NCI-H2081 treated with DMSO at 0.1 percent for 48 hours (cell line): Measurements from ENCODE around the gene CFAP53.

ENCODE experiments used
- DNase-seq: peaks from one replicate; lab custom pipeline; 2025; lab: John Stamatoyannopoulos, UW

The CFAP53 gene

DNA sequence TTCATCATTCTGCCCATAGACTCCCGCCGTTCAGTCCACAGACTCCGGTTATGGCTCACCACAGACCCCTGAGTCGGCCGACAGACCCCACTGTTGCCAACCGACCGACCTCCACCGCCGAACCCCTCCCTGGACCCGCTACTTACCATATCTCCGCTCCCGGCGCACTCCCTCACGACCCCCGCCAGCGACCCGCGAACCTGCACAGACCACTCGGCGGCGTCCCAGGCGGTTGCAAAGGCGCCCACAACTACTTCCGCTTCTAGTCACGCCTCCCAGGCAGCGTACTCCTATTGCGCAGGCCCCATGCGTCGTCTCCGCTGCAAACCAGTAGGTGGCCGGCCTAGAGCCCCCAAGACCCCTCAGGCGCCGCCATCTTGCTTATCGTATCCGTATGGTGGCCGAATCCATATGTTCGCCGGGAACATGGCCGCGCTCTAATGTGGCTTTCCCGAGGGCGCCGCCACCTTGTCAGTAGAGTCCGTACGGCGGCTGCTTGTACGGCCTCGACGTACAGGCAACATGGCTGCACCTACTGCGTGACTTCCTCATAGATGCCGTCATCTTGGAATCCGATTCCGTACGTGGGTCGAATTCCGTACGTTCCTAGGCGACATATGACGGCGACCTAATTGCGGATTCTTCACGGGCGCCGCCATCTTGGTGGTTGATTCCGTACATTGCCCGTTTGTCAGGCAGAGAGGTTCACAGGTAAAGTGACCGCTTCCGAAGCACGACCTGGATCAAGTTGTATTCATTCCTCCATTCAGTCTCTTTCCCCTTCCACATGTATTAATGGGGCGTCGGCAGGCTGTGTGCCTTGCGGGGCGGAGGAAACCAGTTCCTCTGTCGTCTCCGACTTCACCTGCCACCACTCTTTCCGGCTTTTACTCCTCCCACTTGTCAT lies 21.4 kb upstream of the CFAP53 start, which contains the start of gene CXXC1:
Gene CXXC1, minus strand, starts transcription at position 252 of the 907 bp plus-strand sequence. Its CDS starts 103 bp downstream, at position 149.
- peak; percentile 89 for DNase-seq

DNA sequence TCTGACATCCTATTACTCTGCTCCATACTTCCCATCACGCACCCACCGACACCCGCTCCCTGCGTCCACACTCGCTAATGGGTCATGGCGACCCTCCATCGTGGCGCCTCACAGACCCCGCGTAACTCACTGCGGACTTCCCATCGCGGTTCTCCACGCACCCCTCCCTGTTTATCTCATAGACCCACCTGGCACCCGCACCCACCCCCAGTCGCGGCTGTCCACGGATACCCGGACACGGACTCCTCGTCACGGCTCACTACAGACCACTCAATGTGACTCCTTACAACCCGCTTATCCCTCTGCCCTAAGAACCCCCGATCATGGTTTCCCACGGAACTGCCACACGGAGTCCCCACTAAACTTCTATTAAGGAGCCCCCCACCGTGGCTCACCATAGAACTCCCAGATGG lies 20.7 kb upstream of the CFAP53 start:
- no peak for DNase-seq

DNA sequence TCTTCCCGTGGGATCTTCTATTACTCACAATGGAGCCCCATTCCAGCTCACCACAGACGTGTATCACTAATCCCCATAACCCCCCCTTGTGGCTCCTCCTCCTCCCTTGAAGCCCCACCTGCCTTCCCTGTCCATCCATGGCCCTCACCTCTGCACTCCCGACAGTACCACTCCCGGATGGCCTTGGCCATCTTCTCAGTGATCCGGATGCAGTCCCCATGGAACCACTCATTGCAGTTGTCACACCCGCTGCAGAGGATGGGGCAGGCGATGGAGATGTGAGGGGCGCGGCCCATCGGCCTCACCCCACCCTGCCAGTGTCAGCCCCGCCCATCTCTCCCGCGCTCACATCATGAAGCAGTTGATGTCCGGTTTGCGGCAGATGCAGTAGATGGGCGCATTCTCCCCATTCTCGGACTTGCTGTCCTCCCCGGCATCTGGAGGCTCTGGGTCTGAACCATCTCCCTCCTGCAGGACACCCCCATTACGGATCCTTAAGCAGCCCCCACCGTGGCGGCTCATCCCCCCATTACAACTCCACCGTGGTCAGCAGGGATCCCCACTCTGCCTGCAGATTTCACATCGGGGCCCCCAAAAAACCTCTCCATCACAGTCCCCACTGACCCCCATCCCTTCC lies 20.2 kb upstream of the CFAP53 start:
- no peak for DNase-seq

DNA sequence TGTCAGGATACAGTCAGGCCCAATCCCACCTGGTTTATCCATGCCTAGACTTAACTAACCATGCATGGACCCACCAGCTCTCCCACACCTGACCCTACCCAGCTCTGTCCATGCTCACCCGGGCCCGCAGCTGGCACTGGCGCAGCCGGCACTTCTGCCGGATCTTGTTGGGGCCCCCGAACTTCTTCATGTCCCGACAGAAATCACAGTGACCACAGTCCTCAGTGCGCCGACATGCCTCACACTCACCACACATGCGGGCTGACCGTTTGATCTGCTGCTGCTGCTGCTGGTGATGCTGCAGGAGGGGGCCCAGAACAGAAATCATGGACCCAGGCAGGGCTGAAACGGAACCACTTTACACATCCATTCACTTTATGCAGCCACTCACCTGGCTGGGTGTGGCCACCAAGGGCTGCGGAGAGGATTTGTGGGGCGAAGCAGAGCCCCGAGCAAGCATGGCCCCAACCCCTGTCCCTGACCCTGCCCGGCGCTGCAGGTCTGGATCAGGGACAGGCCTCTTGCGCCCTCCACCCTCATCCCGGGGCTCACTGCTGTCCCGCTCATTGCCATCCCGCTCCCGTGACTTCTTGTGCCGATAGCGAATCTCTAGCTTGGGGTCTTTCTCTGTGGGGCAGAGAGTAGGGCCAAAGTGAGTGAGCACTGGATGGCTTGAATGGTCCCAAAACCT lies 19.5 kb upstream of the CFAP53 start:
- no peak for DNase-seq

DNA sequence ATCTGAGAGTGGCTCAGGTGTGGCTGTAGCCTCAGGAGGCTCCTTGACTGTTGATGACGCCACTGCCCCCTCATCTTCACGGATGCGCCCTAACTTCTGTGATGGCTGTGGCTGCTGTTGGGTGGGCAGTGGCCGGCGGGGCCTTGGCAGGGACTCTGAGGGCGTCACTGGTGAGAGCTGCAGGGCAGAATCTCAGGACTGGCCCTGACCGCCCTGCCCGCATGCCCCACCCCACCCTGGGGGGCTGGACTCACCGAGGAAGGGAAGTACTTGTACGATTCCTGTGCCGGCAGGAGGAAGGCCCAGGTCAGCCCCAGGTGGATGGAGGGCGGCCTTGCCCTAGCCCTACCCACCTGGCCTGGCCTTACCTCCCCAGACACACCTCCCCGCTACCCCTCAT lies 18.8 kb upstream of the CFAP53 start:
- DNase-seq, result no peak

DNA sequence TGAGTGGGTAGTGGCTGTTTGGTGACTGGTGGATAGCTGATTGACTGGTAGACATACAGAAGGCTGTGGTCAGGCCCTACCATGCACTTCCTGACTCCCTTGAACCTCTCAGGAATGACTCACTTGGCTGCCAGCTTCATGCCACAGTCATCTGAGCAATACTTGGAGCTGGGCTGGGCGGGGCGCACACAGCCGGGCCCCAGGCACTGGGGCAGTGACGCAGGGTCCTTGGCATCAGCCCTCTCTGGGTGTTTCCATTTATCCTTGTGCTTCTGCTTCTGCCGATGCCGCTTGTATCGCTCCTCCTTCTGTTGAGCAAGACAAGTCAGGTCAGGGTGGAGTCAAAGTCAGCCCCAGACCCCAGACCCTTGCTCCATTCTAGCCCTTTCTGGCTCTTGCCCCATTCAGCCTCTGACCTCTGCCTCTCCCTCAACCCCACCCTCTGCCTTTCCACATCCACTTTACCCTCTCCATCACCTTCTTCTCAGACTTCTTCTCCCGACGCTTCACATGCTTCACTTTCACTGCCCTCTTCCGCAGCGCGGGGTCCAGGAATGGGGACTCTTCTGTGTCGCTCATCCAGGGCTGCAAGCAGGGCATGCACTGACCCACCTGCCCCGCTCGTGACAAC lies 18.1 kb upstream of the CFAP53 start:
- no peak for DNase-seq

DNA sequence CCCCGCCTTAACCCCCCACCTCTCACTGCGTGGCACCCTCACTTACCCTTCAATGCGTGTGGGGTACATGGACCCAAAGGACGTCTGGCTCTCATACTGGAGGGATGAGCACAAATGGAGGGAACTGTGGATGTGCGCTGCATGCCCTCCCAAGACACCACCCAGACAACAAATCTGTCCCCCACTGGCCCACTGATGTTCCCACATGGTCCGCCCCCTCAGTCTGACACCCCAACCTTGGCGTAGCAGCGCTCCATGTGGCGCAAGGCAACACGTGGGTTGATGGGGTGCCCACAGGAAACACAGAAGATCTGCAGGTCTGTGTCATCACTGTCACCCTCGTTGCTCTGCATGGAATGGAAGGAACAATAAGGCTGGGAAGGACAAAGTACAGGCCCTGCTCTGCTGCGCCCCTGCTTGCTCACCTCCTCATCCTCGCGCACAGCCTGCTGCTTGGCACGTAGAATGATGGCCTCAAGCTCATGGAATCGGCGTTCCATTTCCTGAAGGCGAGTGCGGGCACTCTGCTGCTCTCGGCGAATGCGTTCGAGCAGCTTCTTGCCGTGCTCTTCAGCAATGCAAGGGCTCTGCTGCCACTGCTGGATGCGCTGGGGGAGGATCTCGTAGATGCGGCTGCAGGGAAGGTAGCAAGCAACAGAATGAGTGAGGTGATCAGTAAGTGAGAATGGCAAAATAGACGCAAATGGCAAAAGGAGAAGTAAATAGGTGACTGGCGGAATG lies 17.3 kb upstream of the CFAP53 start:
- no peak for DNase-seq

DNA sequence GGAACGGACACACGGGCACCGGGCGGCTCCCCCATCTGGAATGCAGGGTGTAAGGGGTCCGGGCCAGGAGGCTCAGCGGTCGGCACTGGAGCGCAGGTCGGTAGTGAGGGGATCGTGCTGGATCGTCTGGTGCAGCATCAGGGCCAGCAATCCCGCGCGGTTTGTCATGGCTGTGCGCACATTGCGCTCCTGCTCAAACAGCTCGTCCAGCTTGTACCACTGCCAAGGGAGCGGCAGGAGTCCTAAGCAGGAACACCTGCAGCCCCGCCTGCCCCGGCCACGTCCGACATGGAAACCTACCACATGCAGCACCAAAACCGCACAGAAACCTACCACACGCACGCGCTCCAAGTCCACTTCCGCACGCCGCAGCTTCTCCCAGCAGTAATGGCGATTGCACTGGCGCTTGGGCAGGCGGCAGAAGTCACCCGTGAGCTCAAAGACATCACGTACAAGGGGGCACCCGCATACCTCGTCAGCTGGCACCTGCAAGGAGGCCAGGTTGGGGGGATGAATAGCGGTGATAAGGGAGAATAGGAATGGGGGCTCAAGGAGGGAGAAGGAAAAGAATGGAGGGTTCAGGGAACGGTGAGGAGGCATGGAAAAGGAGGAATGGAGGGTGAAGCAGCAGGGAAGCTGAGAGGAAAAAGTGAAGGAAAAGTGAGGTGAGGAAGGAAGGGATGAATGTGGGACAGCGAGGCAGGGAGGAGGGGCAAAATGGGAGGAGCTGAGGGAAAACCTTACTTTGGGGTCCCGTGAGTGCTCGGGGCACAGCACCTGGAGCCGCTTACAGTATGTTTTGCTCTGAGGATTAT lies 16.4 kb upstream of the CFAP53 start:
- DNase-seq, result no peak

DNA sequence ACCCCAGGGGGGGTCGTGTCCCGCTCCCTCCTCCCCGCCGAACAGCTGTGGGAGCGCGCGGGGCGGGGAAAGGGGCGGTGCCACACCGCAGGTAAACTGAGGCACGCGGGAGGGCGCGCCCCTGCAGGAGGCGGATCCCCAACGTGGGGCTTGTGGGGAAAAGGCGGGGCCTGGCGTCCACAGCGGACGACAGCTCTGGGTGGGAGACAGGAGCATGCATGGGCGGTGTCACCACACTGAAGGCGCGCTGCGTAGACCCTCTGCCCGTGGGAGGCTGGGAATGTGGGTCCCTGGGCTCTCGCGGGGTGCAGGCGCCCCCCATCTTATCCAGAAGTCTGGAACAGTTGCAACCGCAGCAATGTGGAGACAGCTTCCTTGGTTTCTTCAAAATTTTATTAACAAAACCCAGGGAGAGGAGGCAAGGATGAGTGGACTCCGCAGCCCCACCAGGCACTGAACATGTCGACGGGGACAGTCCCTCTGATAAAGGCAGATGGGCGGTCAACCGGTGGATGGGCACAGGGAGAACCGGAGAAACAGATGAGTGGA lies 15.8 kb upstream of the CFAP53 start:
- DNase-seq, result no peak

DNA sequence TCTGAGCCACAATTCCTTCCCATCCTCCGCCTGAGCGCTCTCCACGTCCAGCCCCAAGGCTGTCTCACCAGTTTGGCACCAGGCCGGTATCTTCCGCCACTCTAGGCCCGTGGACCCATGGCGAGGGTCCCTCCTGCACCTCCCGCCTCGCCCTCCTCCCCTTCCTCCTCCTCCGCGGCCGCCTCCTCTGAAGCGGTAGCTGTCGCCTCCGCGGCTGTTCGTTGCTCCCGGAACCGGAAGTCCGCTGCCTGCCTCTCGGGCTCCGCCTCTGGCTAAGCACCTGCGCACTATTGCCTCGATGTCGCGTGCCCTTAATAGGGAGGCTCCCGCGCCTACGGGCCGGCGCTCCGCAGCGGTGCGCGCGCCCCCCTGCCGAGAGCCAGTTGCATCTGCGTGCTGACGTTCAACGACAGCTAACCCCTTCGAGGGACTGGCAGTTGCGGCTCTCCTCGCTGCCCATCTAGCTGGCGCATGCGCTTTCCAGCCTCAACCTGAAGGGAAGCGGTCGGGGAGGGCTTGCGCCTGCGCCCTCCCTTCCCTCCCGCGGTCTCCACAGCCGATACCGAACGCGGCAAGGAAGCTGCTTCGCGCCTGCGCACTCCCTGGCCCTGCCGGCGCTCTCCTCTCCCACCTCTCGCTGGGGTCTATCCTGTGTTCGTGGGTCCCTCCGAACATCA lies 15.1 kb upstream of the CFAP53 start, which contains the start of gene MBD1:
Gene MBD1, minus strand, starts transcription at position 229 of the 677 bp plus-strand sequence. CDS start 1,531 bp downstream, outside the sequence.
- peak; percentile 83 for DNase-seq

DNA sequence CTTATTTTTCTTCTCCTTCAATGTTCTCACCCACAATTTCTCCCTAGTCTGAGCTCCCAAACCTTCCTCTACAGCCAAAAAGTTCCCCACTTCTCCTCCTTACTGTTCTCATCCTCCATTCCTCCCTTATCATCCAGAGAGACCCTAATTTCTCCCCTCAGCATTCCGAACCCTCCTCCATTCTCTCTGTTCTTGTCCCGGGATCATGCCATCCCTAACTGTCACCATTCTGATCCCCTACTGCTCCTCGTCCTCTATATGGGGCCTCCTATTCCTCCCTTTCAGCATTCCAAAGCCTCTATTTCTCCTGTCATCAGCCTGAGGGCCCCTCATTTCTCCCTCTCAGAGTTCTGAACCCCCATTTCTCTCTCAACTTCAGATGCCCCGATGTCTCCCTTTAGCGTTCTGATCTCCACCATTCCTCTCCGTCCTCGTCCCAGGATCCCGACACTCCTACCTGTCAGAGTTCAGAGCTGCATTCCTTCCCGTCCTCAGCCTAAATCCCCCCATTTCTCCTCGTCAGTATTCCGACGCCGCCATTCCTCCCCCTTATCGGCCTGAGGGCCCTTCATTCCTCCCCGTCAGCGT lies 14.5 kb upstream of the CFAP53 start:
- DNase-seq, result no peak

DNA sequence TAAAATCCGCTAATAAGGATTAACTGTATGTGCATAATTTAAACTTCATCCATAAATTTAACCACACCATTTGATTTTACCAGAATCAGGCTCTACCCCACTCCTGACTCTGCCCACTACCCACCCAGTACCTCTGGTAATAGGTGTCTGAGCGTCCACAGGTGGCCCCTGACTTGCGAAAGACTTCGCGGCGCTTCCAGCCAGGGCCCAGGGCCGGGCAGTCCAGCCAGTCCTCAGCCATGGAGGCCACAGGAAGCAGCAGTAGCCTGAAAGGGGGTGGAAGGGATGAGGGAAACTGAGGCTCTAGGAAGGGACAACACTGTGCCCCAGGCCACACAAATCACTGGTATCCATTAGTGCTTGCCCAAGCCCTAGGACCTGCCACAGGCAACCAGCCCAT lies 13.5 kb upstream of the CFAP53 start:
- no peak for DNase-seq

DNA sequence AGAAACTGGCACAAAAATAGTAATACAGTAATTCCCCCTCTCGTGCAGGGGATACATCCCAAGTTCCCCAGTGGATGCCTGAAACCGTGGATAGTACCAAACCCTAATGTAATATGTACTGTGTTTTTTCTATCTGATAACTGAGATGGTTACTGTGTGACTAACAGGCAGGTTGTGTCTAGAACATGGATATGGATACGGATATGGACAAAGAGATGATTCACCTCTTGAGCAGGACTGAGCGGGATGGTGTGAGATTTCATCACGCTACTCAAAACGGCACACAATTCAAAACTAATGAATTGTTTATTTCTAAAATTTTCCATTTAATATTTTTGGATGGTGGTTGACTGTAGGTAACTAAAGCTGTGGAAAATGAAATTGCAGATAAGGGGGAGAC lies 11.6 kb upstream of the CFAP53 start:
- DNase-seq, result no peak

DNA sequence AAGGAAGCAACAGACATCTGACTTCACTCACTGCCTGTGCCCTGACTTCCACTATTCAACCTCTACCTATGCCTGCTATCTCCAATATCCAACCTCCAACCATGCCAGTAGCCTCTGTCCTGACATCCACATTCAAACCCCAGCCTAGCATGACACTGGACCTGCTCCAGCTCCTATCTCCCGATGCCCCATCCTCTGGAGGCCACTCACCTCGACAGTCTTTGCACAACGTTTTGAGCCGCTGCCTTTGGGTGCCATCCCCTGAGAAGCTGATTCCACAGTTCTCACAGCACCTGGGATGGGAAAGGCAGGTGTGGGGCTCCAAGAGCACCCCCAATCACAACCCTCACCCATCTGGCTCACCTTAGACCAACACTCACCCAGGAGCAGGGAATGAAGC lies 10.2 kb upstream of the CFAP53 start:
- no peak for DNase-seq

DNA sequence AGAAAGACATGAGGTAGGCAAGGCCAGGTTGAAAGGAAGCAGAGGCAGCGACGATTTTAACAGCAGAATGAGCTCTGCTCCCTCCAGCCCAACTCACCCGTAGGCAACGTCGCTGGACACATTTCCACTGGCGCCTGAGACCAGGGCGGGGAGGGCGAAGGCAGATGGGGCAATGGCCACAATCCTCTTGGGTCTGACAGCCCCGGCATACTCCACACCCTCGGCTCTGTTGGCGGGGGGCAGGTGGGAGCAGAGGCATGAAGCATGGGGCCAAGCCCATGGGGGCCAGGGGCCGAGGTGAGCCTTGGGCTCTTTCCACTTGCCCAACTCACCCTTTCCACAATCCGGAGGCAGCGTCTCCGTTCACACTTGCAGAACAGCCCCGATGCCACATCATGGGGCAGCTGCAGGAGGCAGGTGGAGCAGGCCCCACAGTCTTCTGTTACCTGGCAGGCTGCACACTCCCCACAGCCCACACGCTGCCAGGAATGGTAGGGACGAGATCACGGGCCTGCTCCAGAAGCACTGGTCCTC lies 9.3 kb upstream of the CFAP53 start:
- DNase-seq, result no peak

DNA sequence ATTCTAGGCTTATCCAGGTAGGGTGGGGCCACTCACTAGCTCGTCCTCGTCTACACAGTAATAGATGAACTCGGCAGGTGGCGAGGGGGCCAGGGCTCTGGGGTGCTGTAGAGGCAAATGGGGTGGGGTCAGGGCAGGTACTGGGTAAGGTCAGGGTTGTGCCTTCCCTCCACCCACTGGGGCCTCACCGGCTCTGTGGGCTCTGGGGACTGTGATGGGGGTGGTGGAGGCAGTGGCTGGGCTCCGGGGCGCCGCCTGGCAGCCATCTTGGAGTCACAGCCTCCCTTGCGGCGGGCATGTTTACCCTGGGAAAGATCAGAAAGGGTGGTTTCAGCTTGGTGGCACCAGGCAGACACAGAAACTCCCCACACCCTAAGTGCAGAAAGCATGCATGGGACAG lies 8.6 kb upstream of the CFAP53 start:
- no peak for DNase-seq

DNA sequence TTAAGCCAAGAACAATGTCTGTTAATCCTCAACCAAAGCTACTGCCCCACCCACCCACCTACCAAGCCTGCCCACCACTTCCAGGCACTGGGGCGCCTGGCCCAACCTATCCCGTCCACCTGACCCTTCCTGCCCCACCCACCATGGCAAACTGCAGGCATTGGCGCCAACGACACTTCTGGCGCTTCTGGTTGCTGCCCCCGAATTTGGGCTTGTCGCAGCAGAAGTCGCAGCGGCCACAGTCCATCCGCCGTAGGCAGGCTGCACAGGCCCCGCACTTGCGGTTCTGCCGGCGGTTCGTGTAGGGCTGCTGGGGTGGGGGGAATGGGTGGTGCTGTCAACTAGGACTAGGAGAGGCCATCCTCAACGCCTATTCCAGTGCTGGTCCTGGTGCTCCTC lies 7.7 kb upstream of the CFAP53 start:
- no peak for DNase-seq

DNA sequence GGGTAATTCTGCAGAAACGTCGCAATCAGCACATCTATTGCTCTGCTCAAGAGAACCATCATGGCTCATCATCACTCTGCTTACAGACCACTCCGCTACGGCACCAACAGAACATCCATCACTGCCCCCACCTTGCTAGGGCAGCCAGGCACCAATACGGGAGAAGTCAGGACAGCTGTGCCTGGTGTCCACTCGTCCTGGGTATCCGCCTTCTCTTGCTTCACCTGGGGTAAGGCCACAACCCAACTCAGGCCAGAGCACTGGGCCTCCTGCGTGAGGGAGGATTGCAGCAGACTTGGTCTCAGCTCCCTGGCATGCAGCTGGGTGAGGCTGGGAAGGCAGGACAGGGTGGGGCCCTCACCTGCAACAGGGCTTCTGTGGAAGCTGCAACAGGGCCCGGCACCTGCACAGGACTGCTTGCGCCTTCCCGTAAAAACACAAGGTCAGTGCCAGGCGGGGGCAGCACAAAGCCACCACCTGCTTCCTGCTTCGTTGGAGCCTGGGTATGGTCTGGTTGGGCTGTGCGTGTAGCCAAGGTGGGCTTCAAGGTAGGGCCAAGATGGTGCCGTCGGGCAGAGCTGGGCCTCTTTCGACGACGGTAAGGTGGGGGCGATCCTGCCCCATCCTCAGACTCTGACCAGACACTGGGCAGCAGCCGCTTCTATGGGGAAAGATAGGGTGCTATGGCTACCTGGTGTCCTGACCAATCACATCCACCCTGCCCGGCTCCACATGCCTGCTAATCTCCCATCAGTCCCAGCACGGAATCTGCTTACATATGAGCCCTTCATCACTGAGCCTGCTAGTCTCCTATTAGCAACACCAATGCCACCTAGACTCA lies 7.1 kb upstream of the CFAP53 start:
- no peak for DNase-seq
